K562 (cell line): ENCODE measurements around the gene CCDC7. TPM values are rescaled to one million over a fixed set of nuclear protein-coding genes. Genes with fewer than 3 reads are reported as not detected.
"Not testable (repeated sequence)": the region's sequence is repeated elsewhere in the genome, so short reads cannot be mapped to it uniquely, and the experiment has no call there.

Source experiments
- ATAC-seq: fragments of 200-7000 bp; cut with Tn5 transposase; 3 replicates; pipeline ENCODE4 v1.9.1; 2020; ENCODE audit warnings: moderate library complexity
- BruUV-seq: library from RNA; stranded (reverse); fragments of 400-500 nt; replicated peaks from 2 replicates; lab custom pipeline; 2021; lab: Mats Ljungman, UMichigan
- CTCF ChIA-PET: fragments of 300-600 bp; formaldehyde crosslinking; extraction: SDS; loops from one replicate; lab custom pipeline; 2021; ENCODE audit warnings: low intra/inter-chr PET ratio; lab: Yijun Ruan, JAX
- POLR2A ChIA-PET: fragments of 300-600, 350-650 bp; sonication (Branson Sonifier 250); formaldehyde crosslinking; extraction: SDS; loops from one replicate; lab custom pipeline; 2021; ENCODE audit warnings: antibody characterized with exemption, inconsistent platforms; lab: Yijun Ruan, JAX
- DNase-seq, 4 experiments: peaks; one replicate each; pipeline versions ENCODE4 v3.0.0 to v3.0.0-alpha.2; 2011 to 2018; ENCODE audit warnings: low spot score in 3 of 4, mixed read lengths in 3 of 4; ENCODE audit errors: extremely low read depth in 1 of 4
- FAIRE-seq: peaks from 2 replicates; lab custom pipeline; 2011; peaks lifted over from hg19 to GRCh38; lab: Jason Lieb, UNC
- H2AFZ ChIP-seq: 2 replicates; pipeline ENCODE4 v1.6.0; 2011; ENCODE audit warnings: low read depth, low read length, control low read depth, inconsistent platforms
- H3K27ac ChIP-seq: fragments of 200-600 bp; 3 replicates; pipeline ENCODE4 v1.8.0; 2011; ENCODE audit warnings: low read depth, mild to moderate bottlenecking, control low read depth, inconsistent platforms, low read length, moderate library complexity, mixed read lengths; ENCODE audit errors: extremely low read depth
- H3K27me3 ChIP-seq, 2 experiments: fragments of 300-600 bp in 1 of 2; 2 replicates in 1 of 2; 3 replicates in 1 of 2; pipeline versions ENCODE4 v1.6.0 to v1.8.0; 2011; ENCODE audit warnings: inconsistent platforms in 2 of 2, low read length in 2 of 2, mild to moderate bottlenecking in 1 of 2, mixed read lengths in 1 of 2, moderate library complexity in 1 of 2; ENCODE audit not compliant: control insufficient read depth in 2 of 2, insufficient read depth in 2 of 2
- H3K36me3 ChIP-seq: fragments of 300-600 bp; 3 replicates; pipeline ENCODE4 v1.8.0; 2011; ENCODE audit warnings: mild to moderate bottlenecking, low read length, inconsistent platforms; ENCODE audit not compliant: control insufficient read depth, insufficient read depth
- H3K4me1 ChIP-seq, 2 experiments: fragments of 200-600 bp in 1 of 2; replicated peaks in 1 of 2; 2 replicates in 1 of 2; 3 replicates in 1 of 2; pipeline versions ENCODE4 v1.5.1 to v1.8.0; 2011; ENCODE audit warnings: inconsistent platforms in 2 of 2, low read length in 2 of 2, mild to moderate bottlenecking in 1 of 2, mixed read lengths in 1 of 2, moderate library complexity in 1 of 2; ENCODE audit not compliant: control insufficient read depth in 2 of 2, insufficient read depth in 2 of 2
- H3K4me2 ChIP-seq: 2 replicates; pipeline ENCODE4 v1.6.1; 2011; ENCODE audit warnings: low read length, control low read depth, inconsistent platforms, mixed read lengths; ENCODE audit not compliant: insufficient read depth
- H3K4me3 ChIP-seq: fragments of 200-600 bp; sonication (generic), shearing (Covaris generic); 2 replicates; pipeline ENCODE4 v1.5.1; 2016; ENCODE audit warnings: control low read depth, inconsistent platforms
- H3K79me2 ChIP-seq: fragments of 200-600 bp; 3 replicates; pipeline ENCODE4 v1.8.0; 2011; ENCODE audit warnings: low read length, inconsistent platforms; ENCODE audit not compliant: control insufficient read depth, insufficient read depth
- H3K9ac ChIP-seq, 2 experiments: 2 replicates each; pipeline versions ENCODE4 v1.6.0 to v1.6.1; 2011; ENCODE audit warnings: low read depth in 2 of 2, low read length in 2 of 2, control low read depth in 1 of 2, inconsistent platforms in 1 of 2, mild to moderate bottlenecking in 1 of 2, mixed read lengths in 1 of 2; ENCODE audit not compliant: insufficient read depth in 1 of 2
- H3K9me1 ChIP-seq: one replicate; pipeline ENCODE4 v1.6.0; 2011; ENCODE audit warnings: inconsistent platforms, mild to moderate bottlenecking, low read length, moderate library complexity; ENCODE audit not compliant: control insufficient read depth, insufficient read depth
- H3K9me3 ChIP-seq: replicated peaks from 2 replicates; pipeline ENCODE4 v1.5.1; 2011; ENCODE audit warnings: low read depth, low read length, inconsistent platforms; ENCODE audit not compliant: control insufficient read depth, insufficient read depth
- H4K20me1 ChIP-seq: replicated peaks from 2 replicates; pipeline ENCODE4 v1.6.1; 2011; ENCODE audit warnings: low read length, inconsistent platforms, mixed read lengths; ENCODE audit not compliant: control insufficient read depth, insufficient read depth
- EGR1 ChIP-seq: fragments of 450-650 bp; conservative IDR thresholded peaks from 2 replicates; pipeline ENCODE4 v1.6.1; 2017; ENCODE audit warnings: mild to moderate bottlenecking
- GATAD2A ChIP-seq: fragments of 450-650 bp; IDR thresholded peaks from 2 replicates; pipeline ENCODE4 v1.6.1; 2017
- HCFC1 ChIP-seq: IDR thresholded peaks from 2 replicates; pipeline ENCODE4 v1.6.1; 2012; ENCODE audit warnings: low read depth, low read length, improper control_type of control experiment
- MXD1 ChIP-seq: fragments of 250-450 bp; sonication (Bioruptor Pico); IDR thresholded peaks from 2 replicates; pipeline ENCODE4 v1.8.0; 2021; ENCODE audit warnings: borderline replicate concordance, mild to moderate bottlenecking, moderate library complexity; ENCODE audit not compliant: poor library complexity, severe bottlenecking
- RAD51 ChIP-seq: fragments of 450-650 bp; IDR thresholded peaks from 2 replicates; pipeline ENCODE4 v1.7.1; 2016; ENCODE audit warnings: low read depth, mild to moderate bottlenecking, borderline replicate concordance
- THAP7 ChIP-seq: fragments of 250-450 bp; sonication (Bioruptor Pico); IDR thresholded peaks from 2 replicates; pipeline ENCODE4 v1.5.0; 2021
- ZNF197 ChIP-seq: fragments of 200-800 bp; sonication (Bioruptor generic); IDR thresholded peaks from 2 replicates; pipeline ENCODE4 v1.6.1; 2016; ENCODE audit warnings: low read depth, missing genetic modification characterization, missing compliant biosample characterization
- WGBS: fragments of 100-300 bp; shearing (Covaris generic); methylation state at CpG from one replicate; pipeline ENCODE4 v1.1.6; 2016; ENCODE audit warnings: low coverage, mixed read lengths; ENCODE audit not compliant: insufficient coverage; ENCODE audit errors: missing lambda C conversion rate; 5-methylcytosine and 5-hydroxymethylcytosine counted together
- in situ Hi-C: fragments of 300-500 bp; cut with MboI; formaldehyde crosslinking; loops from 4 replicates; pipeline ENCODE4 v1.15.0; 2018; ENCODE audit warnings: inconsistent platforms, mixed read lengths
- intact Hi-C: fragments of 100-400 bp; cut with micrococcal nuclease; formaldehyde crosslinking; loops from 2 replicates; pipeline ENCODE4 v1.14.2; 2022
- polyA plus RNA-seq, 8 experiments: library from polyadenylated mRNA; depleted of rRNA in 4 of 8; stranded (reverse) in 5 of 8; unstranded in 3 of 8; fragments of >200 nt; fragmentation: Nextera tagmentation in 2 of 8; fragmentation: Illumina TruSeq in 1 of 8; extraction: Ambion mirVana in 2 of 8; extraction: Trizol in 1 of 8; gene quantifications; 2 replicates each; pipeline versions ENCODE4 v1.2.1 to v1.2.3, GENCODE V29; 2011 to 2014; ENCODE audit warnings: inconsistent platforms in 1 of 8, missing spikeins in 1 of 8
- total RNA-seq, 7 experiments: library from RNA; depleted of rRNA in 6 of 7; stranded (reverse); fragments of >200 nt in 6 of 7; fragmentation: Illumina TruSeq in 2 of 7; extraction: Trizol in 2 of 7; gene quantifications; 2 replicates each; pipeline versions ENCODE4 v1.2.1 to v1.2.3, GENCODE V29; 2011 to 2021; ENCODE audit warnings: low replicate concordance in 1 of 7

CCDC7 gene
- total and polyA plus RNA-seq, 9 of the 15 experiments (the other 6 are each of a cell fraction or from before 2014, with no cell fraction given): 1.5 to 6.6 (median 2.7) TPM

- FAIRE-seq: no peak
- intact Hi-C loops: no loop called here
Measured at GRCh38 chr10:32751582-32751981, 305.6 kb downstream of the CCDC7 start.

GRCh38 chr10:32754900-32755299 is 309.0 kb downstream of the CCDC7 start:
- H3K9me3 ChIP-seq, H3K4me2 ChIP-seq, H3K4me3 ChIP-seq, H3K4me1 ChIP-seq, H3K36me3 ChIP-seq, BruUV-seq, FAIRE-seq, ATAC-seq, H3K9me1 ChIP-seq, DNase-seq, H3K27me3 ChIP-seq, H3K27ac ChIP-seq, H4K20me1 ChIP-seq, H2AFZ ChIP-seq, CTCF ChIA-PET, intact Hi-C loops, H3K9ac ChIP-seq, POLR2A ChIA-PET, H3K79me2 ChIP-seq, in situ Hi-C loops: not testable (repeated sequence)
- 0% methylated on average over 5 of the region's 5 CpGs for WGBS

More at GRCh38 chr10:32751582-32751981, 305.6 kb downstream of the CCDC7 start:
- Histone ChIP-seq H4K20me1 (no peaks in the 10 kb centered on the region), H3K9me1 (no peaks in the 10 kb centered on the region), H2AFZ (no peak overlapping the region), H3K4me1 (no peaks in the 10 kb centered on the region), H3K9me3 (no peaks in the 10 kb centered on the region), H3K27ac (no peak overlapping the region), H3K36me3 (no peaks in the 10 kb centered on the region), H3K27me3 (no peaks in the 10 kb centered on the region; a peak in 1 of 5 replicates), H3K9ac (no peak overlapping the region), H3K4me3 (no peak overlapping the region), H3K4me2 (no peak overlapping the region), H3K79me2 (no peaks in the 10 kb centered on the region)
- ATAC-seq: no peak
- 6% methylated on average over 4 of the region's 4 CpGs for WGBS
- BruUV-seq: no TSS peak
- DNase-seq: no peak
- TF ChIP-seq ZNF197 (CRISPR knock-in tag) (no peak), MXD1 (CRISPR knock-in tag) (no peak), GATAD2A (no peak), HCFC1 (no peak), THAP7 (no peak), RAD51 (no peak), EGR1 (no peak)
- CTCF ChIA-PET: no interaction called here
- in situ Hi-C loops: no loop called here
- POLR2A ChIA-PET: no interaction called here
